RPMI7951 (cell line): Measurements from ENCODE around the gene STRN4. TPM values are rescaled to one million over a fixed set of nuclear protein-coding genes. Genes with fewer than 3 reads are reported as not detected.
"Not testable (repeated sequence)": the region's sequence is repeated elsewhere in the genome, so short reads cannot be mapped to it uniquely, and the experiment has no call there.

Experiments used
- DNase-seq: peaks from one replicate; pipeline ENCODE4 v3.0.0-alpha.2; 2012; ENCODE audit warnings: low read depth
- total RNA-seq: library from RNA; depleted of rRNA; stranded (reverse); fragments of >200 nt; shearing (Covaris generic); gene quantifications from 2 replicates; pipeline ENCODE4 v1.2.3, GENCODE V29; 2014; rRNA removed

Gene STRN4
- 33.6 and 42.8 TPM in 2 replicates for total RNA-seq

- peak; percentile 59 for DNase-seq
Observed at GRCh38 chr19:46746281-46747057, at the start of gene STRN4. Gene STRN4, minus strand, starts transcription at chr19:46746450. Its CDS starts 20 bp downstream, at chr19:46746430.

- peak; percentile 98 for DNase-seq
Observed at GRCh38 chr19:46791944-46792343, 45.7 kb upstream of the STRN4 start.

GRCh38 chr19:46789371-46789770 is 43.1 kb upstream of the STRN4 start:
- no peak for DNase-seq

- no peak for DNase-seq
Observed at GRCh38 chr19:46788968-46789338, 42.7 kb upstream of the STRN4 start.

- peak; percentile 97 for DNase-seq
Observed at GRCh38 chr19:46788262-46788967, 42.2 kb upstream of the STRN4 start, which contains the start of gene SLC1A5. Gene SLC1A5, minus strand, starts transcription at chr19:46788594. Its CDS starts 629 bp downstream, at chr19:46787965.

- peak; percentile 73 for DNase-seq
Observed at GRCh38 chr19:46787331-46788261, 41.3 kb upstream of the STRN4 start.

GRCh38 chr19:46787040-46787330 is 40.7 kb upstream of the STRN4 start:
- DNase-seq = no peak

- peak; percentile 90 for DNase-seq
Observed at GRCh38 chr19:46786236-46787039, 40.2 kb upstream of the STRN4 start.

- DNase-seq = no peak
Observed at GRCh38 chr19:46785980-46786235, 39.7 kb upstream of the STRN4 start.

- DNase-seq = no peak
Observed at GRCh38 chr19:46785054-46785979, 39.1 kb upstream of the STRN4 start.

GRCh38 chr19:46784262-46785053 is 38.2 kb upstream of the STRN4 start:
- DNase-seq = peak; percentile 95

GRCh38 chr19:46783670-46784069 is 37.4 kb upstream of the STRN4 start:
- DNase-seq = no peak

- DNase-seq = no peak
Observed at GRCh38 chr19:46782355-46783019, 36.2 kb upstream of the STRN4 start.

GRCh38 chr19:46777956-46778645 is 31.9 kb upstream of the STRN4 start:
- not testable (repeated sequence) for DNase-seq

- DNase-seq = no peak
Observed at GRCh38 chr19:46776927-46777911, 31.0 kb upstream of the STRN4 start.

- no peak for DNase-seq
Observed at GRCh38 chr19:46775642-46776258, 29.5 kb upstream of the STRN4 start.

GRCh38 chr19:46773018-46773399 is 26.8 kb upstream of the STRN4 start:
- DNase-seq = no peak
